Osteocyte (in vitro differentiated cells): ENCODE measurements around the gene DEPP1. TPM values are rescaled to one million over a fixed set of nuclear protein-coding genes. Genes with fewer than 3 reads are reported as not detected.

Experiments
- DNase-seq: peaks from one replicate; pipeline ENCODE4 v3.0.0; 2021; ENCODE audit warnings: mixed read lengths; ENCODE audit not compliant: unreplicated experiment; ENCODE audit errors: extremely low spot score
- H3K27ac Mint-ChIP-seq: one replicate; pipeline ENCODE4 v1.8.0; 2021; ENCODE audit warnings: mild to moderate bottlenecking, mixed read lengths; ENCODE audit not compliant: unreplicated experiment
- H3K27me3 Mint-ChIP-seq: one replicate; pipeline ENCODE4 v1.8.0; 2021; ENCODE audit warnings: mixed read lengths; ENCODE audit not compliant: unreplicated experiment
- H3K36me3 Mint-ChIP-seq: one replicate; pipeline ENCODE4 v1.8.0; 2021; ENCODE audit warnings: mixed read lengths; ENCODE audit not compliant: unreplicated experiment
- H3K4me1 Mint-ChIP-seq: one replicate; pipeline ENCODE4 v1.8.0; 2021; ENCODE audit warnings: mixed read lengths; ENCODE audit not compliant: unreplicated experiment
- H3K4me3 Mint-ChIP-seq: one replicate; pipeline ENCODE4 v1.8.0; 2021; ENCODE audit warnings: mild to moderate bottlenecking, moderate library complexity, mixed read lengths; ENCODE audit not compliant: unreplicated experiment
- H3K9me3 Mint-ChIP-seq: one replicate; pipeline ENCODE4 v1.8.0; 2021; ENCODE audit warnings: mixed read lengths; ENCODE audit not compliant: unreplicated experiment
- total RNA-seq: library from RNA; stranded (reverse); gene quantifications from 2 replicates; pipeline ENCODE4 v1.2.1, GENCODE V29; 2021
- TF ChIP-seq, protein P1 (sequence below): fragments of 200-600 bp; sonication (generic); IDR thresholded peaks from 2 replicates; pipeline ENCODE4 v1.5.0; 2021; ENCODE audit warnings: antibody characterized with exemption, mild to moderate bottlenecking, moderate library complexity

The DEPP1 gene
- total RNA-seq, 1 donor from 2014 or later = 10.3 TPM

- no peak overlapping the region for H3K4me3 Mint-ChIP-seq
- TF ChIP-seq, protein P1, sequence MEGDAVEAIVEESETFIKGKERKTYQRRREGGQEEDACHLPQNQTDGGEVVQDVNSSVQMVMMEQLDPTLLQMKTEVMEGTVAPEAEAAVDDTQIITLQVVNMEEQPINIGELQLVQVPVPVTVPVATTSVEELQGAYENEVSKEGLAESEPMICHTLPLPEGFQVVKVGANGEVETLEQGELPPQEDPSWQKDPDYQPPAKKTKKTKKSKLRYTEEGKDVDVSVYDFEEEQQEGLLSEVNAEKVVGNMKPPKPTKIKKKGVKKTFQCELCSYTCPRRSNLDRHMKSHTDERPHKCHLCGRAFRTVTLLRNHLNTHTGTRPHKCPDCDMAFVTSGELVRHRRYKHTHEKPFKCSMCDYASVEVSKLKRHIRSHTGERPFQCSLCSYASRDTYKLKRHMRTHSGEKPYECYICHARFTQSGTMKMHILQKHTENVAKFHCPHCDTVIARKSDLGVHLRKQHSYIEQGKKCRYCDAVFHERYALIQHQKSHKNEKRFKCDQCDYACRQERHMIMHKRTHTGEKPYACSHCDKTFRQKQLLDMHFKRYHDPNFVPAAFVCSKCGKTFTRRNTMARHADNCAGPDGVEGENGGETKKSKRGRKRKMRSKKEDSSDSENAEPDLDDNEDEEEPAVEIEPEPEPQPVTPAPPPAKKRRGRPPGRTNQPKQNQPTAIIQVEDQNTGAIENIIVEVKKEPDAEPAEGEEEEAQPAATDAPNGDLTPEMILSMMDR = no peak
- H3K27me3 Mint-ChIP-seq = no peaks in the 10 kb centered on the region
- no peak for DNase-seq
- H3K27ac Mint-ChIP-seq = peak overlapping the region; percentile 74
- H3K9me3 Mint-ChIP-seq = no peaks in the 10 kb centered on the region
- peaks cover 52% of the 10 kb centered on the region for H3K4me1 Mint-ChIP-seq
- peaks cover 2% of the 10 kb centered on the region for H3K36me3 Mint-ChIP-seq
These were observed 12.3 kb downstream of the DEPP1 start for GRCh38 chr10:44966129-44966815.

DNA sequence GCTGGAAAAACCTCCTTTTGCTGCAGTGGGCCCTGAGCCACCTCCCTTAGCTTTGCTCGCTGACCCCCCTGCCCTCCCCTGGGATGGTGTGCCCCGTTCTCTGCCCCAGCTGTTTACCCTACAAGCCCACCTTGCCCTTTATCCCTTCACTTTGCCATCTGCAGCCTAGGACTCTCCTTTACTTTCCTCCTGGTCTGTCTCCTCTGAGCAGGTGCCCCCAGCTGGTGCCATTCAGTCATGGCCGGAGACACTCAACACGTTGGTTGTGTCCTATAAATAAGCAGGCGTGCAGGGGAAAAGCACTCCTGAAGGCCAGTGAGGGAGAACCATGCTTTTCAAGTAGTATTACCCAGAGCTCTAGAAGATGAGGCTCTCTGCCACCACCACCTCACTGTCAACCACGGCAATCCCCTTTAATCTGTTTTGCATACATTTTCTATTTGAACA is 12.9 kb downstream of the DEPP1 start:
- no peaks in the 10 kb centered on the region for H3K9me3 Mint-ChIP-seq
- no peak for DNase-seq
- peaks cover 58% of the 10 kb centered on the region for H3K4me1 Mint-ChIP-seq
- peaks cover 2% of the 10 kb centered on the region for H3K36me3 Mint-ChIP-seq
- H3K27ac Mint-ChIP-seq = peak overlapping the region; percentile 74
- no peak overlapping the region for H3K4me3 Mint-ChIP-seq
- no peaks in the 10 kb centered on the region for H3K27me3 Mint-ChIP-seq
- TF ChIP-seq, protein P1 = no peak

- H3K4me1 Mint-ChIP-seq = peaks cover 63% of the 10 kb centered on the region
- H3K4me3 Mint-ChIP-seq = no peak overlapping the region
- H3K27me3 Mint-ChIP-seq = no peaks in the 10 kb centered on the region
- DNase-seq = no peak
- H3K9me3 Mint-ChIP-seq = no peaks in the 10 kb centered on the region
- no peak overlapping the region for H3K27ac Mint-ChIP-seq
- H3K36me3 Mint-ChIP-seq = no peaks in the 10 kb centered on the region
- TF ChIP-seq, protein P1 = no peak
These were observed 13.5 kb downstream of the DEPP1 start for GRCh38 chr10:44965104-44965503.

DNA sequence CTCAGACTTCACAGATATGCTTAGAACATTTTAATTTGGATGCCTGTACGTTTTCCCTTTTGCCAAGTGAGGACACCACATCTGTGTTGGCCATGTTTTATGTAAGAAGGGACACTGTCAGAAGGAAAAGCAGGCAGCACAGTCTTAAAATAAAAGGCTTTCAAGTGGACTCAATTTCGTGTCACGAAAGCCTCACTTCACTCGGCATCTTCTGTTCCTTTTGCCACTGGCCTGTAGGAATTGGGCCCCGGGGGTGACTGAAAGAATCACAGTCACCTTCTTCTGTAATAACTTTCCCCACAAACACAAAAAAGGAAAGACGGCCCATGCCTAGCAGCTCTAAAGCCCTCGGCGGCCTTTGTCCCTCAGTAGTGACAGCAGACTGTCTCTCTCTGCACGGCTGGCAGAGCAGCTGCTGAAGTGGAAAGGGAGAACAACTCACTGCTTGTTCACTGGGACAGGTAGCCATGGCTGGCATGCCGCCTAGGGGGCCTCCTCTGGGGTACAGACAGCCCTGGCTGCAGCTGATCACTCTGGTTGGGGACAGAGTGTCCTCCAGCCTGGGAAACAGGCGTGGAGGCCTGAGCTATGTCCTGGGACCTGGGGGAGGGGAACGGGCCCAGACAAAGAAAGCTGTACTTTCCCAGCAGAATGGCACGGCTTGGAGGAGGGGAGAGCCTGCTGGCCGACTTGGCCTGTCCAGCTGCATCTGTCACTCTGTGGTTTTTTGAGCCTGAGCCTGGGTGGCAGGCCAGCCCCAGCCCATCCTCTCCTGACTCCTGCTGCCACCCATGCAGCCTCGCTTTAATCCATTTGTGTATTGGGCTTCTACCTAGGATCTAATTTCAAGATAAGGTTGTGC is 14.6 kb downstream of the DEPP1 start:
- H3K9me3 Mint-ChIP-seq = no peaks in the 10 kb centered on the region
- peak; percentile 72 for DNase-seq
- peak overlapping the region; percentile 52 for H3K27ac Mint-ChIP-seq
- no peak overlapping the region for H3K4me3 Mint-ChIP-seq
- H3K4me1 Mint-ChIP-seq = peaks cover 70% of the 10 kb centered on the region
- TF ChIP-seq, protein P1 = no peak
- no peaks in the 10 kb centered on the region for H3K36me3 Mint-ChIP-seq
- H3K27me3 Mint-ChIP-seq = no peaks in the 10 kb centered on the region
